ENCODE measurements around the gene STAT5B.

DNA sequence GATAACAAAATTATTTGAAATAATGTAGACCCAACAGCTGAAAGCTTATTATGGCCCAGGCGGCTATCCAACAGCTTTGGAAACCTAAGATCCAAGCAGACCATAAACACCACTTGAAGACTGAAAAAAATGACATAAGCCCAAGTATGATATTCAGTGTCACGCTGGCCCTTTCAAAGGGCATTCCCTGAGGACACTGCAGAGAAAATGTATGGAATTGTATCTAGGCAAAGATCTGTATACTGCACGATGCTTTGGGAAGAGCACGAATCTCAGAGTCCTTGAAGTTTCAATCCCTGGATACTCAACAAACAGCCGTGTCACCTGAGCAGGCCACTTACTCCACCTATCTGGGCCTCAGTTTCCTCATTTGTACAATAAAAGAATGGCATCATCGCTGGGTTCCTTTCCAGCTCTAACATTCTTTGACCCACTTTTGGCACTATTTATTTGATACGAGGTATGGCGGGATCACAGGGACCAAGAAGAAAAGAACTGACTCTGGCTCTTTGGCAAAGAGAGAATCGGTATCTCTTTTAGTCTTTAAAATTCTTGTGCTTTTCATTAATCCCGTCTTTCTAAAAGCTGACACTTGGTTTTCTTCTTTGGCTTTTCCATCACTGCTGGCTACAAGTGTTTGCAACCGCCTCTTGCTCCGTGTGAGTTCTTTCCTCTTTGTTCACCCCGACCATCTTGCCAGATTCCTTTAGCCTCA, 1.2 kb downstream of the STAT5B start:
- TF ChIP-seq POLR2AphosphoS5 (IDR thresholded peaks at IDR 0.05; ENCODE audit: low read depth, low read length): no peak
- TF ChIP-seq, protein P1, sequence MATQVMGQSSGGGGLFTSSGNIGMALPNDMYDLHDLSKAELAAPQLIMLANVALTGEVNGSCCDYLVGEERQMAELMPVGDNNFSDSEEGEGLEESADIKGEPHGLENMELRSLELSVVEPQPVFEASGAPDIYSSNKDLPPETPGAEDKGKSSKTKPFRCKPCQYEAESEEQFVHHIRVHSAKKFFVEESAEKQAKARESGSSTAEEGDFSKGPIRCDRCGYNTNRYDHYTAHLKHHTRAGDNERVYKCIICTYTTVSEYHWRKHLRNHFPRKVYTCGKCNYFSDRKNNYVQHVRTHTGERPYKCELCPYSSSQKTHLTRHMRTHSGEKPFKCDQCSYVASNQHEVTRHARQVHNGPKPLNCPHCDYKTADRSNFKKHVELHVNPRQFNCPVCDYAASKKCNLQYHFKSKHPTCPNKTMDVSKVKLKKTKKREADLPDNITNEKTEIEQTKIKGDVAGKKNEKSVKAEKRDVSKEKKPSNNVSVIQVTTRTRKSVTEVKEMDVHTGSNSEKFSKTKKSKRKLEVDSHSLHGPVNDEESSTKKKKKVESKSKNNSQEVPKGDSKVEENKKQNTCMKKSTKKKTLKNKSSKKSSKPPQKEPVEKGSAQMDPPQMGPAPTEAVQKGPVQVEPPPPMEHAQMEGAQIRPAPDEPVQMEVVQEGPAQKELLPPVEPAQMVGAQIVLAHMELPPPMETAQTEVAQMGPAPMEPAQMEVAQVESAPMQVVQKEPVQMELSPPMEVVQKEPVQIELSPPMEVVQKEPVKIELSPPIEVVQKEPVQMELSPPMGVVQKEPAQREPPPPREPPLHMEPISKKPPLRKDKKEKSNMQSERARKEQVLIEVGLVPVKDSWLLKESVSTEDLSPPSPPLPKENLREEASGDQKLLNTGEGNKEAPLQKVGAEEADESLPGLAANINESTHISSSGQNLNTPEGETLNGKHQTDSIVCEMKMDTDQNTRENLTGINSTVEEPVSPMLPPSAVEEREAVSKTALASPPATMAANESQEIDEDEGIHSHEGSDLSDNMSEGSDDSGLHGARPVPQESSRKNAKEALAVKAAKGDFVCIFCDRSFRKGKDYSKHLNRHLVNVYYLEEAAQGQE (IDR thresholded peaks at IDR 0.05; ENCODE audit: insufficient read depth in 1 of 2, low read depth in 2 of 2, low read length in 2 of 2): no peak
- TF ChIP-seq SIN3A (IDR thresholded peaks at IDR 0.05; ENCODE audit: borderline replicate concordance, insufficient read depth, low read length): no peak
